Spleen (tissue), 11 donors: ENCODE results near the gene CHMP4B. TPM values are rescaled to one million over a fixed set of nuclear protein-coding genes. Genes with fewer than 3 reads are reported as not detected.

Experiments
- DNase-seq: peaks from one replicate; pipeline ENCODE4 v3.0.0-alpha.2; 2020
- H3K27ac ChIP-seq, 8 donors: fragments of 200-600 bp; sonication (generic) in 7 of 8; 1 replicate in 4 of 8; 2 replicates in 4 of 8; pipeline versions ENCODE4 v1.5.0 to v1.8.0; 2016 to 2021; ENCODE audit warnings: inconsistent platforms in 4 of 8, mild to moderate bottlenecking in 4 of 8, moderate library complexity in 1 of 8
- H3K27me3 ChIP-seq, 7 donors: fragments of 200-600 bp; sonication (generic) in 6 of 7; replicated peaks in 1 of 7; 1 replicate in 4 of 7; 2 replicates in 3 of 7; pipeline versions ENCODE4 v1.5.0 to v1.8.0; 2016 to 2021; ENCODE audit warnings: inconsistent platforms in 3 of 7, mild to moderate bottlenecking in 1 of 7
- H3K36me3 ChIP-seq, 6 donors: fragments of 200-600 bp; sonication (generic) in 5 of 6; 1 replicate in 4 of 6; 2 replicates in 2 of 6; pipeline versions ENCODE4 v1.5.0 to v1.8.0; 2016 to 2021; ENCODE audit warnings: inconsistent platforms in 2 of 6
- H3K4me1 ChIP-seq, 6 donors: fragments of 200-600 bp; sonication (generic) in 5 of 6; 1 replicate in 3 of 6; 2 replicates in 3 of 6; pipeline versions ENCODE4 v1.5.0 to v1.8.0; 2016 to 2021; ENCODE audit warnings: inconsistent platforms in 3 of 6
- H3K4me3 ChIP-seq, 8 donors: fragments of 200-600 bp; sonication (generic) in 7 of 8; 1 replicate in 4 of 8; 2 replicates in 4 of 8; pipeline versions ENCODE4 v1.5.0 to v1.8.0; 2016 to 2021; ENCODE audit warnings: inconsistent platforms in 4 of 8, mild to moderate bottlenecking in 4 of 8, moderate library complexity in 2 of 8
- H3K9me3 ChIP-seq, 8 donors: fragments of 200-600 bp; sonication (generic) in 7 of 8; 1 replicate in 4 of 8; 2 replicates in 4 of 8; pipeline versions ENCODE4 v1.5.0 to v1.8.0; 2016 to 2021; ENCODE audit warnings: inconsistent platforms in 4 of 8
- POLR2A ChIP-seq, 3 donors: fragments of 450-650 bp; IDR thresholded peaks; one replicate each; pipeline ENCODE4 v1.5.1; 2017; ENCODE audit warnings: antibody characterized with exemption in 3 of 3, mild to moderate bottlenecking in 1 of 3
- POLR2AphosphoS5 ChIP-seq, 3 donors: sonication (generic); formaldehyde crosslinking; IDR thresholded peaks; one replicate each; pipeline ENCODE4 v1.5.1; 2017; ENCODE audit warnings: antibody characterized with exemption in 3 of 3
- WGBS, 5 donors: extraction: QIAGEN DNeasy Blood & Tissue Kit in 3 of 5; methylation state at CpG; one replicate each; pipeline versions ENCODE4 v1.1.5 to v1.1.7; 2013 to 2018; 5-methylcytosine and 5-hydroxymethylcytosine counted together
- intact Hi-C: fragments of 100-400 bp; cut with DNase I; formaldehyde crosslinking; loops from one replicate; pipeline ENCODE4 v1.15.0; 2023; ENCODE audit warnings: low total_unique reads
- polyA plus RNA-seq, 3 donors: library from polyadenylated mRNA; stranded (reverse); fragments of 200-250 nt; gene quantifications; one replicate each; pipeline ENCODE4 v1.2.1, GENCODE V29; 2013
- total RNA-seq, 7 donors: library from RNA; depleted of rRNA in 3 of 7; stranded (reverse); fragments of >200 nt in 3 of 7; fragmentation: NEBNext Ultra II Directional in 4 of 7; extraction: Animal tissue kit (Norgen Biotek cat#: 25700) in 4 of 7; gene quantifications; one replicate each; pipeline versions ENCODE4 v1.1.0 to v1.2.1, GENCODE V29; 2016 to 2021
- TF ChIP-seq, protein P1 (sequence below), 11 experiments: fragments of 200-600 bp in 7 of 11; fragments of 450-650 bp in 4 of 11; sonication (generic) in 4 of 11; IDR thresholded peaks in 8 of 11; conservative IDR thresholded peaks in 3 of 11; 1 replicate in 7 of 11; 2 replicates in 4 of 11; pipeline versions ENCODE4 v1.4.0 to v1.8.0; 2016 to 2021; ENCODE audit warnings: antibody characterized with exemption in 11 of 11, inconsistent platforms in 4 of 11, mild to moderate bottlenecking in 1 of 11
- donor health status: healthy with polysubstance abuse.
- donor health status: DM: no; HTN: no; CAD: no; lungs with moderate emphysema.
- donor health status: DM: no; HTN: no; CAD: no.
- donor health status: Bipolar disorder and iron deficiency.
- donor health status: healthy.
- donor health status: DM: no; HTN: no; CAD: no.
- donor health status: DM: yes; HTN: yes; CAD: no.

The CHMP4B gene
- total and polyA plus RNA-seq, 10 donors: 44.9 to 118 (median 74.7) TPM

GRCh38 chr20:33822423-33822822 lies 11.3 kb downstream of the CHMP4B start:
- no peaks in the 10 kb centered on the region for H3K27me3 ChIP-seq
- DNase-seq: no peak
- intact Hi-C loops: no loop called here
- TF ChIP-seq POLR2A (IDR thresholded peaks at IDR 0.05) (no peak), POLR2AphosphoS5 (IDR thresholded peaks at IDR 0.05) (no peak)
- TF ChIP-seq, protein P1, sequence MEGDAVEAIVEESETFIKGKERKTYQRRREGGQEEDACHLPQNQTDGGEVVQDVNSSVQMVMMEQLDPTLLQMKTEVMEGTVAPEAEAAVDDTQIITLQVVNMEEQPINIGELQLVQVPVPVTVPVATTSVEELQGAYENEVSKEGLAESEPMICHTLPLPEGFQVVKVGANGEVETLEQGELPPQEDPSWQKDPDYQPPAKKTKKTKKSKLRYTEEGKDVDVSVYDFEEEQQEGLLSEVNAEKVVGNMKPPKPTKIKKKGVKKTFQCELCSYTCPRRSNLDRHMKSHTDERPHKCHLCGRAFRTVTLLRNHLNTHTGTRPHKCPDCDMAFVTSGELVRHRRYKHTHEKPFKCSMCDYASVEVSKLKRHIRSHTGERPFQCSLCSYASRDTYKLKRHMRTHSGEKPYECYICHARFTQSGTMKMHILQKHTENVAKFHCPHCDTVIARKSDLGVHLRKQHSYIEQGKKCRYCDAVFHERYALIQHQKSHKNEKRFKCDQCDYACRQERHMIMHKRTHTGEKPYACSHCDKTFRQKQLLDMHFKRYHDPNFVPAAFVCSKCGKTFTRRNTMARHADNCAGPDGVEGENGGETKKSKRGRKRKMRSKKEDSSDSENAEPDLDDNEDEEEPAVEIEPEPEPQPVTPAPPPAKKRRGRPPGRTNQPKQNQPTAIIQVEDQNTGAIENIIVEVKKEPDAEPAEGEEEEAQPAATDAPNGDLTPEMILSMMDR (IDR thresholded peaks at IDR 0.05 in 8 of 11, conservative IDR thresholded peaks at IDR 0.05 in 3 of 11): no peak
- no peaks in the 10 kb centered on the region for H3K9me3 ChIP-seq
- H3K4me3 ChIP-seq: no peak overlapping the region
- no peak overlapping the region for H3K27ac ChIP-seq
- peaks cover 21 to 92% (median 66%) of the 10 kb centered on the region in 6 donors for H3K4me1 ChIP-seq
- H3K36me3 ChIP-seq: peaks cover 0 to 36% (median 4%) of the 10 kb centered on the region in 6 donors
- 89 to 96% (median 92%) methylated on average over 5 of the region's 5 CpGs for WGBS, 5 donors

DNA sequence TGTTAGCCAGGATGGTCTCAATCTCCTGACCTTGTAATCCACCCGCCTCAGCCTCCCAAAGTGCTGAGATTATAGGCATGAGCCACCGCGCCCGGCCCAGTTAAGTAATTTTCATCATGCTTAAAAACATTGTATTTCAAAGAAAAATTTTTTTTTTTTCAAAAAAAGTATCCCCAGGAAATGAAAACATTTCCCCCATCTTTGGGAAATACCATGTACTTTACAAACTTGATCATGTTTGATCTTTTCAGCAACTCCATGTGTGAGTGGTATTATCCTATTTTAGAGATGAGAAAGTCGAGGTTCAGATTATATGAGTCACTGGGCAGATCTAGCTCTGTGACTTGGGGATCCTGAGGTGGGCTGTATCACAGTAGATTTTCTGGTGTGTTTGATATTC lies 11.8 kb downstream of the CHMP4B start:
- Histone ChIP-seq H3K4me3 (no peak overlapping the region), H3K27me3 (no peaks in the 10 kb centered on the region), H3K9me3 (no peaks in the 10 kb centered on the region), H3K4me1 (peaks cover 26 to 92% (median 68%) of the 10 kb centered on the region in 6 donors), H3K27ac (no peak overlapping the region), H3K36me3 (peaks cover 0 to 35% (median 4%) of the 10 kb centered on the region in 6 donors)
- TF ChIP-seq POLR2A (IDR thresholded peaks at IDR 0.05) (no peak), POLR2AphosphoS5 (IDR thresholded peaks at IDR 0.05) (no peak)
- TF ChIP-seq, protein P1 (IDR thresholded peaks at IDR 0.05 in 8 of 11, conservative IDR thresholded peaks at IDR 0.05 in 3 of 11): no peak
- intact Hi-C loops: no loop called here
- WGBS, 5 donors: 88 to 93% (median 91%) methylated on average over 5 of the region's 5 CpGs
- DNase-seq: no peak

DNA sequence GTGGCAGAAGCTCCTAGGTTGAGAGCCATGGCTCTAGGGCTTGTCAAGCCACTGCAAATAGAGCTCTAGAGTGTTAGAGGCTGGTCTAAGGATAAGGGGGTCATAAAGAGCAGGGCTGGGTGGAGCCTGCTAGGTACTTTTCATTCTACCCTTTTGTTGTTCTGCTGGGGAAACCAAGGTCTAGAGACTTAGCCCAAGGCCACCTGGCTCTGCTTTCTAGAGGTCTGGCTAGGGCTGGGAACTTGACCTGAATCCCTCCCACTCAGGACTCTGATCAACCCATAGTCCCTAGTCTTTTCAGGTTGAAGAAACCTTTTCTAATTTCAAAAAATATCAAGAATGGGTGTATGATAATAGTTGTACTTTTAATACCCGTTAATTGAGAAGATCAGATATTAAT lies 13.7 kb downstream of the CHMP4B start:
- H3K4me1 ChIP-seq: peaks cover 28 to 92% (median 66%) of the 10 kb centered on the region in 6 donors
- intact Hi-C loops: no loop called here
- peak overlapping the region in 1 of 8 donors; percentile 0 for H3K27ac ChIP-seq

More for the DNA sequence above, 13.7 kb downstream of the CHMP4B start:
- 93 to 98% (median 97%) methylated on average over 1 of the region's 1 CpG for WGBS, 5 donors
- no peaks in the 10 kb centered on the region for H3K27me3 ChIP-seq
- peaks cover 0 to 19% (median 4%) of the 10 kb centered on the region in 6 donors for H3K36me3 ChIP-seq
- H3K4me3 ChIP-seq: no peak overlapping the region
- DNase-seq: no peak
- no peaks in the 10 kb centered on the region for H3K9me3 ChIP-seq
- TF ChIP-seq POLR2A (IDR thresholded peaks at IDR 0.05): no peak
- no peak for TF ChIP-seq POLR2AphosphoS5 (IDR thresholded peaks at IDR 0.05)
- TF ChIP-seq, protein P1 (IDR thresholded peaks at IDR 0.05 in 8 of 11, conservative IDR thresholded peaks at IDR 0.05 in 3 of 11): no peak
